Stimulated activated CD8-positive, alpha-beta memory T cell treated with anti-CD3 and anti-CD28 coated beads, Interleukin-7, amount 100 ng/mL, for 48 hours (primary cell): ENCODE results near the gene GRIPAP1.

Source experiments
- DNase-seq, 2 donors: peaks; one replicate each; pipeline ENCODE4 v3.0.0-alpha.2; 2020; ENCODE audit warnings: low read depth in 1 of 2; ENCODE audit errors: extremely low read depth in 1 of 2

The GRIPAP1 gene

GRCh38 chrX:48961585-48962091 is 40.4 kb downstream of the GRIPAP1 start:
- no peak for DNase-seq

DNA sequence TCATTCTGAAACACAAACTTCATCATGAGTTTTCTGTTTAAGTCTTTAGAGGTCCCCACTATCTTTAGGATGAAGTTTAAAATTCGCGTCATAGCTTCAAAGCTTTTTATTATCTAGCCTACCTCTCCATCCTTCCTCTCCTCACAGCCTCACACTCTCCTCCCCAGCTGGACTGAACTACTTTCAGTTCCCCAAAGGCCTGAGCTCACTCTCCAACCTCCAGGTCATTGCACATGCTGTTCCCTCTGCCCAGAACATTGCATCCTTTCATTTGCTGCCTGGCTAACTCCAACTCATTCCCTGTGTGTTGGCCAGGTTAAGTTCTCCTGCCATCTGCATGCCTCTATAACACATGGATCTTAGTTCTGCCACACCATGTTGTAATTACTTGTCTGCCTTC is 41.8 kb downstream of the GRIPAP1 start:
- no peak for DNase-seq

DNA sequence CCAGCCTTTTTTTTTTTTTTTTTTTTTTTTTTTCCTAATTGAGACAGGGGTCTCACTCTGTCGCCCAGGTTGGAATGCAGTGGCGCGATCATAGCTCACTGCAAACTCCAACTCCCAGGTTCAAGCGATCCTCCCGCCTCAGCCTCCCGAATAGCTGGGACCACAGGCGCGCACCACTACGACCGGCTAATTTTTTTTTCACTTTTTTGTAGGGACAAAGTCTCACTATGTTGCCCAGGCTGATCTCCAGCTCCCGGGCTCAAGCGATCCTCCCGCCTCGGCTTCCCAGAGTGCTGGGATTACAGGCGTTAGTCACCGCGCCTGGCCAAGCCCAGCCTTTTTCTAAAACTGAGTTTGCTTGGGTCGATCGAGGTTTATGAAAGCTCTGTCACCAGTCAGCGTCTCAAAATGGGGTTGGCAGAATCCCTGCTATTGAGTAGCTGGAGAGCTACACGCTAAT is 43.4 kb downstream of the GRIPAP1 start:
- no peak for DNase-seq

DNA sequence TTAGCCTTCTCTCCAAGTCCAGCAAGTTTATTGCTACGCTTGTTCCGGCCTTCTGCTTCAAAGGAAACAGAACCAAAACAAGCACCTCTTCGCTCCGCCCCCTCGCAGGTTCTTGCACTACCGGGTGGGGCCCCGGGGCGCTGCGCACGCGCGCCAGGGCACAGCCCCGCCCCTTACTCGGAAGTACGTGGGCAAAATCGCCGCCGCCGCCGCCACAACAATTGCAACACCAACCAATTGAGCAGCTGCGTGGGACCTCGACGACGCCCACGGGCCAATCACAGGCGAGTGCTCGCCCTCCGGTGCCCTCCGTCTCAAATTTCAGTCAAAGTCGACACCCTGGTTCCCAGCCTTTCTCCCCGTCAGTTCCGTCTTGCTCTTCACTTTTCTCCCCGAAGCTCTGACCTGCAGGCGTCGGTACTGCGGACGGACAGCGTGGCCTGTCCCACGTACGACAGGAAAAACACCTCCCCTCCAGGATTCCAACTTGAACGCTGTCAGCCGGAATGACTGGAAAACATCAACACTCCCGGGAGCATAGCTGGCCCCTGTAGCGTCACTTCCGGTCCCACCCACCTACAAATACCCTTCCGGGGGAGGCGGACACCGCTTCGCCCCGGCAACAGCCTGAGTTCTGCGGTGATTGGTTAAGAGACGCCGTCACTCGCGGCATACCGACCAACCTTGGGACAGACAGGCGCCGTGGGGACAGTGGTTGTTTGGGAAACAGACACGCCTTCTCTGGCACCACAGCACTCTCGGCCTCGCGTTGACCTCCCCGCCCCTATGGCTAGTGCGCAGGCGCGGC is 44.0 kb downstream of the GRIPAP1 start:
- peak; percentile 79 to 90 for DNase-seq

DNA sequence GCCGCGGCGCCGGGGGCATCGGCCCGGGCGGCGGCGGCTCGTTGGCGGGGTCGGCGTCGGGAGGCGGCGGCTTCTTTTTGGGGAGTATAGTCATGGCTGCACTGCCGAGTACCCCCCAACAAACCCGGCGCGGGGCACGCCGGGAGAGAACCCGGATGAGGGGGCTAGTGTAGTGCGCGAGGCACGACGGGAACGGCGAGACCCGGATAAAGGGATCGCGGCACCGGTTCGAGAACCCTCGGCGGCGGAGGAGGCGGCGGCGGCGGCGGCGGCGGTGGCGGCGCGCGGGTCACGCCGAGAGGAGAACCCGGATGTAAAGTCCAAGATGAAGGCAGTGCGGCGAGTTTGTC is 44.6 kb downstream of the GRIPAP1 start, which contains the start of gene OTUD5:
Gene OTUD5 (minus strand): TSS at position 131 of the 350 bp plus-strand sequence. CDS start 37 bp downstream, at position 94.
- DNase-seq = peak; percentile 57 to 58

DNA sequence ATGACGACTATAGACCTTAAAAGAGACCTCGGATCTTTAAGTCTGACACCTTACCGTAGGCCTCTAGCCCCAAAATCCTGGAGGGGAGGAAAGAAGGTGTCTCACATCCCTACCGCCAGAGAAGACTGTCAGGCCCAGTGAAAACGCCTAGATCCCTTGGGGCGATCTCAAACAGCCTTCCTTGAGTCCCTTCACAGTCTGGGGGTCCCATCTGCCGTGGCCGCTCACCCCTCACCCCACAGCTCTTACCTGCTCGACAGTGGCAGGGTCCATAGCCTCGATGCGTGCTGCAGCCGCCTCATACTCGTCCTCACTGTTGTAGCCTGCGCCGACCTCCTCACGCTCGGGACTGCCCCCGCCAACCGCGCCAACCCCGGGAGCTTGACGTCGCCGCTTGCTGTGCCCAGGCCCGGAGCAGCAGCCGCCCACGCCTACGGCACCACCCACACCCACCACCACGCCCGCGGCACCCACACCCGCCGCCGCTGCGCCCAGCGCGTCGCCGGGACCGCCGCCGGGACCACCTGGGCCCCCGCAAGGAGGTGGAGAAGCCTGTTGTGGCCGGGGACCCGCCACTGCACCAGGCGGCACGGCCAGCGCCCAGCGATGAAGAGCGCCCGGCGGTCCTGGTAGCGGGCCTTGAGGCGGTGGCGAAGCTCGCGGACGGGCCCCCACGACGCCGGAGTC is 45.2 kb downstream of the GRIPAP1 start:
- no peak for DNase-seq

DNA sequence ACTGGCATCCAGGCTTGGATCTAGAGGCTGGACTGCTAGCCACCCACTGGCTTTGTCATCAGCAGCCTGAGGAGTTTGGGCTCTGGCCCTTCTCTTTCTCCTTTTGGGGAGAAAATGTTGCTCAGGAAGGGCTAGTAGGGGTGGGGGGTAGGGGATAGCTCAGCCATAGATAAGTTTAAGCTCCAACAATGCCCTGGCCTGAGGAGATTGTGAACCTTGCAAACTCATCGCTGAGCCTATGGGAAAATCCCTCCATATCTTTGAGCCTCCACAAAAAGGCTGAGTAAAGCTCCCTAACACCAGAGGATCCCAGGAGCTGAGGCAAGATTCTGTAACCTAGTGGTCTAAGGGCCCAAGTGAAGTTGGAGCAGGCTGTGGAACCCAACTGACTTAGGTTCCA is 53.5 kb downstream of the GRIPAP1 start:
- no peak for DNase-seq

DNA sequence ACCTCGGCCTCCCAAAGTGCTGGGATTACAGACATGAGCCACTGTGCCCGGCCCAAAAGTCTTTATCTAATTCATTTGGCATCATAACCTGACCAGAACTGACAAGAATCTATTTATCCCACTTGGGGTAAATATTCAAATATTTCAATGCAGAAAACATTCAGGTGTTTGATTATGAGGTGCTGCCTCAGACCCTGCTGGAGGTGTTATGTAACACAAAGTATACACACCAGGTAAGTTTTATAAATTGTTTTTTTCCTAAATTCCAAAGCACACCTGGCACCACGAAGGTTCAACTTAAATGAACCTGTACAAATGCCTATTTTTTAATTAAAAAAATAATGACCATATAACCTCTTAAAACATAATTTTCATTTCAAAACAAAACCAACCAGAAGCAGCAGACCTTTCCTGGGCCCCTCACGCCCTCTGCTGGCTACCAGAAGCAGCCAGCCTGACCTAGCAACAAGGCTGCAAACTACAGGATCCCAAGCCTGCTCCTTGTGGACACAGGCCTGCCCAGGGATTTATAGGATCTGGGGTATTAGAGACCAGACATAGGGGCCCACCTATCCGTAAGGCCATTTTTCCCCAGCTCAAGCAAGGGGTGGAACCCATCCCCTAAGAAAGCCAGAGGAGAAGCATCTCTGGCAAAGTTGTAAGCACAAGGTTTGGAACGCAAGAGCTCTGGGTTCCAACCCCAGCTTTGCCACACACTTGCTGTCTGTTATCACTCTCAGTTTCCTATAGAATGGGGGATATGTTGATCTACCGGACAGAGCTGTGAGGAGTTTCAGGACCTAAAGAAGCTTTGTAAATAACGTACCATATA is 56.3 kb downstream of the GRIPAP1 start:
- DNase-seq = no peak

GRCh38 chrX:48942895-48943294 is 59.2 kb downstream of the GRIPAP1 start:
- no peak for DNase-seq

GRCh38 chrX:48940404-48940955 is 61.6 kb downstream of the GRIPAP1 start:
- DNase-seq = no peak

- no peak for DNase-seq
These were observed 62.4 kb downstream of the GRIPAP1 start for GRCh38 chrX:48939524-48940228.

GRCh38 chrX:48938721-48939425 is 63.2 kb downstream of the GRIPAP1 start:
- DNase-seq = peak; percentile 62 to 78

DNA sequence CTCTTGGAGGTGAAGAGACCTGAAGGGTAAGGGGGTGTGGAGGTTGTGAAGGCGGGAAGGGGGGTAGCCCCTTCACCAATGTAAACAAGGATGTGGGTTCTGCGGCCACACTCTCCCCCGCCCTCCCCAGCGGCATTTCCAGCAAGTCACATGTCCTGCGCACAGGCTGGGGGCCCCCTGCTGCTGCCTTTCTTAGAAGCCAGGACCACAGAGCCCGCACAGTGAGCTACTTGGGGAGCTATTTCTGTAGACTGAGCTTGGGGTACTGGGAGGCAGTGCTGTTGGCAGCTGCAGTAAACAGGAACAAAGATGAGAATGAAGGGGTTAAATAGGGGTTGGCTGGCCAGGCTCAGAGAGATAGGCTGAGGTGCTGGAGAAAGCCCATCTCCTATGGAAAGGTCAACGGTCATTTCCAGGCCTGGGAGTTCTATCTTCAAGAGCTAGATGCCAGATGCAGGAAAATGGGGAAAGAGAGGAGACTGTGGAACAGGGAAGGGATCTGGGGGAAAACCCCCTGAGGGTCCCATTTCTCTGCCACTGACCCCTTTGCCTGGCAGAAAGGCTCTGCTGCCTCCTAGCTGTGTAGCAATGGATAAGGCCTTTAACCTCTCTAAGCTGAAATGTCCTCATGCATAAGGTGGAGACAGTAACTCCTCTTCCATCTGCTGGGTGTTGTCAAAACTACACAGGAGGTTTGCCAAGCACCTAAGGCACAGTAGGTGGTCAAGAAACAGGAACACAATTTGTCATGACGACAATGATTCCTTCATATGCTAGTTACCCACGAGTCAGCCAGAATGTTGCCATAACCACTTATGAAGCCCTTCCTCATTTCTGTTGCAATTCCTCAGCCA is 64.8 kb downstream of the GRIPAP1 start:
- DNase-seq = peak; percentile 86 to 89

DNA sequence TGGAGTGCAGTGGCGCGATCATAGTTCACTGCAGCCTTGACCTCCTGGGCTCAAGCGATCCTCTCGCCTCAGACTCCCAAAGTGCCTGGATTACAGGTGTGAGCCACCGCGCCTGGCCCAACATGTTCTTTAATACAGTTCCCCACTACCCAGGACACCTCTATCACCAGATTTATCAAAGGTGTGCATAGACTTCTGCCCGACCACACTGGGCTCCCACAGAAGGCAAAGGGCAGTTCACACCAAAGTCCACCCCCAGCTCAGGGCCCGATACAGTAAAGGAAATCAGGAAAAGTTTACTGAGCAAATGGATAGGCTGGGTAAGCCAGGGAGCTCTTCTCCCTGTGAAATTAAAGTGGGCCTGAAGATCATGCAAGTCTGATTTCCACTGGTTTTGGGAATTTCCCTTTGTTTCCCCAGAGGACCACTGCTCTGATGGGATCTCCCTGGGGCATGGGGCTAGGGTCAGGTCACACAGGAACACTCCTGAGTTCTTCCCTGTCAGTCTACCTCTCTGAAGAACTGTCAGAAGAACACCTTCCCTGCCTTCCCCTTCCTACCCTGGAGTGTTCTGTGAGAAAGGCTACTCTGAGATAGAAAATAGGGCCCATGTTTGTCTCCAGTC is 65.5 kb downstream of the GRIPAP1 start:
- no peak for DNase-seq

DNA sequence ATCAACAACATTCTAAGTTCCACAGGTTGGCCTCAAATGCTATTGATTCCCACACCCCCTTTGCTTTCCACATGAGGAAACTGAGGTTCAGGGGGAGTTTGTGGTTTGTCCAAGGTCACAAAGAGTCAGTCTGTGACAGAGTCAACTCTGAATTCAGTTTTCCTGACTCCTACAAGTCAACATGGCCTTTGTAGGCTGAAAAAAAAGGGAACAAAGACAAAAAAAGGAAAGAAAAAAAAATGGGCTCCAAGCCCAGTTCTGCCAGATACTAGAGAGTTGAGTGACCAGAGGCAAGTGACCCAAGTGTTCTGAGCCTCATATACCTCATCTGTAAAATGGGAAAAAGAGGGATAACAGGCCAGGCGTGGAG is 66.8 kb downstream of the GRIPAP1 start:
- DNase-seq = no peak

DNA sequence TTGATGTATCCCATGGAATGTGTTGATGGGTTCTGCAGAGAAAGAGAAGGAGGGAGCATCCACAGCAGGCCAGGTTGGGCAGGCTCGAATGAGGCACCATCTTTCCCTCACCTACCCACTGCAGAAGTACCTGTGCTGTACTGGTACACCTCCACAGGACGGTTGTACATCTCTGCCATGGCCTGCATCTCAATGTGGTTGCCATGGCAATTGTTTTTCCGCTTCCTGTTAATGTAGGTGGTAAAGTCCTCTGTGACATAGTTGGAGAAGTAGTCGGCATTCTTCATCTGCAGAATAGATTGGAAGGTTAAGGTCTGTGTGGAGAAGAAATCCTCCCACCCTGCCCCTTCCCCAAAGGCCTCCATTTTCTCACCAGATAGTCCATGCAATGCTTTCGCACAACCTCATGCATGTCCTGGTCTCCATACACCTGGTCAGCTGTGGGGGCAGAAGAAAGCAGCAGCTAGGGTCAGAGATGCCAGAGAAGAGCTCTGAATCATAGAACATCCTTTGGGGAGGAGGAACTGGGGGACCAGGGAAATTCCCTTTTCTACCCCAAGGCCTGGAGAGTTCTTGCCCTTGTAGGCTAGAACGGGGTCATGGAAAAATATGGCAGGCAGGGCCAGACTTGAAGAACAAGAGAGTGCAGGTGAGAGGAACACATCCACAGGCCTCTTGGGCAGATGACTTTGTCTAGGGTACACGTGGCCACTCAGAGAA is 67.3 kb downstream of the GRIPAP1 start:
- DNase-seq = no peak

DNA sequence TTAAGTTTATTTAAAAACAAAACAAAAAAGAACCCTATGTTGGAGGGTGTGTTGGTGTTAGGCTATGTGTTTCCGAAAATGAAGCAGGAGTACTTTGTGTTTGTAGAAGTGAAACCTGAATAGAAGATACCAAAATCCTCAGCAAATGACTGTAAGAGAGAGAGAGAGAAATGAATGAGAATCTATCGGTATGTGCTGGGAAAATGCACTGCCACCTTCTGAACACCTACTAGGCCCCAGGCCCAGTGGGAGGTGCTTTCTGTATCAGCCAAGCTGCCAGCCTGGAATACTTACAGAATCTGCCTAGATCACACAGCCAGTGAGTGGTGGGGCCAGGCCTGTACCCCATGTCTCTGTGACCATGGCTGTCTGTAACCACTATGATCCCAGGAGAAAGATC is 68.3 kb downstream of the GRIPAP1 start:
- DNase-seq = no peak
